Medulla oblongata (tissue), 1 donor: ENCODE data around the gene USP34.

ENCODE experiments used
- DNase-seq: peaks from one replicate; pipeline ENCODE4 v3.0.0-alpha.2; 2015; ENCODE audit errors: extremely low spot score

USP34 gene

GRCh38 chr2:61376211-61376610 is 94.7 kb downstream of the USP34 start:
- no peak for DNase-seq

GRCh38 chr2:61371027-61371426 is 99.9 kb downstream of the USP34 start:
- DNase-seq = no peak

- no peak for DNase-seq
Observed at GRCh38 chr2:61368687-61369665, 101.9 kb downstream of the USP34 start.

GRCh38 chr2:61367177-61367576 is 103.7 kb downstream of the USP34 start:
- DNase-seq = no peak

DNA sequence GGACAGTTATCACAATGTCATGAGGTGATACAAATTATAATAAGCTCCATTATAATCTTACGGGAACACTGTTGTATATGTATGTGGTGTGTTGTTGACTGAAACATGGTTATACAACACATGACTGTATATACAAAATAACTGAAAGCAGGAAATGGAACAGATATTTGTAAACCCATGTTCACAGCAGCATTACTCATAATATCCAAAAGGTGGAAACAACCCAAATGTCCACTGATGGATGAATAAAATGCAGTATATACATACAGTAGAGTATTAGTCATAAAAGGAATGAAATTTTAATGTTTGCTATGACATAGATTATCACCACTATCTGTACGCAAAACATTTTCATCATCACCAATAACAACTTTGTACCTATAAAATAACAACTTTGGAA is 107.3 kb downstream of the USP34 start:
- no peak for DNase-seq

GRCh38 chr2:61362873-61363272 is 108.0 kb downstream of the USP34 start:
- DNase-seq = no peak

GRCh38 chr2:61361068-61361467 is 109.8 kb downstream of the USP34 start:
- DNase-seq = no peak

DNA sequence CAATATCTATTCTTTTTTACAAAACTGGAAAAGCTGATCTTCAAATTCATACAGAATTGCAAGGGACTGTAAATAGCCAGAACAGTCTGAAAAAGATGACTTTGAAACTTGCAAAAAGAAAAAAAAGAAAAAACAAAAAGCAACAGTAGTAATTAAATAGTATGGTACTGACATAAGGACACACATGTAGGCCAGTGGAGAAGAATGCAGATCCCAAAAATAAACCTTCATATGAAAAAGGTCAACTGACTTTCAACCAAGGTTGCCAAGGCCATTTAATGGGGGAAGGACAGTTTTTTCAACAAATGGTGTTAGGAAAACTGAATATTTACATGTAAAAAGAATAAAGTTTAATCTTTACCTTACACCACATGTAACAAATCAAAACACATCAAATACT is 111.8 kb downstream of the USP34 start:
- no peak for DNase-seq

DNA sequence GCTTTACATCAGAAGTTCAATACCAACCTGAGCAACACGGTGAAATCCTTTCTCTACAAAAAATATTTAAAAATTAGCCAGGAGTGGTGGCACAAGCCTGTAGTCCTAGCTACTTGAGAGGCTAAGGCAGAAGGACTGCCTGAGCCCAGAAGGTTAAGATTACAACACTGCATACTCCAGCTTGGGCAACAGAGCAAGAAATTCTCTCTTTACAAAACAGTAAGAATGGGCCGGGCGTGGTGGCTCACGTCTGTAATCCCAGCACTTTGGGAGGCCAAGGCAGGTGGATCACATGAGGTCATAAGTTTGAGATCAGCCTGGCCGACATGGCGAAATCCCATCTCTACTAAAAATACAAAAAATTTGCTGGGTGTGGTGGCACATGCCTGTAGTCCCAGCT is 113.2 kb downstream of the USP34 start:
- no peak for DNase-seq

GRCh38 chr2:61356958-61357350 is 113.9 kb downstream of the USP34 start:
- DNase-seq = no peak

DNA sequence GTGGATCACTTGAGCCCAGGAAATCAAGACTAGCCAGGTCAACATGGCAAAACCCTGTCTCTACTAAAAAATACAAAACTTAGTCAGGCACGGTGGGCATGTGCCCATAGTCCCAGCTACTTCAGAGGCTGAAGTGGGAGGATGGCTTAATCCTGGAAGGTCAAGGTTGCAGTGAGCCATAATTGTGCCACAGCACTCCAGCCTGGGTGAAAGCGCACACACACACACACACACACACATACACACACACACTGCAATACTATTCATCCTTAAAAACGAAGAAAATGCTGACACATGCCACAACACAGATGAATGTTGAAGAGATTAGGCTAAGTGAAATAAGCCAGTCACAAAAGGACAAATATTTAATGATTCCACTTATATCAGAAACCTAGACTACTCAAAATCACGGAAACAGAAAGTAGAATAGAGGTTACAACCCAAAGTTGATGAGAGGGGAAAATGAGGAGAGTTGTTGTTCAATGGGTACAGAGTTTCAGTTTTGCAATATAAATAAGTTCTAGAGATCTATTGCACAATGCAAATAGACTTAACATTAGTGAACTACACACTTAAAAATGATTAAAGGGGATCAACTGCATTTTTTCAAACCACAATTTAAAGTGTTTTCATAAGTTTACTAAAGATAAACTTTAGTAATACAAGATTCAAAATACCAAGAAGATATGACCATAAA is 114.5 kb downstream of the USP34 start:
- no peak for DNase-seq

GRCh38 chr2:61354543-61355197 is 116.2 kb downstream of the USP34 start:
- DNase-seq = peak; percentile 8

DNA sequence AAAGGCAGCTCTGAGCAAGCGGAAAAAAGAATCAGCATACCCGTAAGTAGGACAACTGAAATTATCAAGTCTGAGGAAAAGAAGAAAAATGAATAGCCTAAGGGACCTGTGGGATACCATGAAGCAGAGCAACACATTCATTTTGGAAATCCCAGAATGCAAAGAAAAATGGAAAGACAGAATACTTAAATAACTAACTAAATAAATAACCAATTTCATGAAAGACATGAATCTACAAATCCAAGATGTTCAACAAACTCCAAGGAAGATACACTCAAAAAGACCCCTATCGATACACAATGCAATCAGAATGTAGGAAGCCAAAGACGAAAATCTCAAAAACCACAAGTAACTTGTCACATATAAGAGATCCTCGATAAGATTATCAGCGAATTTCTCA is 117.0 kb downstream of the USP34 start:
- DNase-seq = no peak

DNA sequence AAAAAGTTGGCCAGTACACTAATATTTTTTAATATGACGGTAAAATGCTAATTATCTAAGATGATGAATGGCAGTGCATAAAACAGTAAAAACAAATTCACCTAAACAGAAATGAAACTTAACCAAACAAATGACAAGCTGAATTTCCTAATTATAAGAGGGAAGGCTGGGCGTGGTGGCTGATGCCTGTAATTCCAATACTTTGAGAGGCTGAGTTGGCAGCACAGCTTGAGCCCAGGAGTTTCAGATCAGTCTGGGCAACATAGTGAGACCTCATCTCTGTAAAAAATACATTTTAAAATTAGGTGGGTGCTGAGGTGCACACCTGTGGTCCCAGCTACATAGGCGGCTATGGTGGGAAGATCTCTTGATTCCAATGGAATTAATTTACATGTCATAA is 120.1 kb downstream of the USP34 start:
- DNase-seq = no peak

DNA sequence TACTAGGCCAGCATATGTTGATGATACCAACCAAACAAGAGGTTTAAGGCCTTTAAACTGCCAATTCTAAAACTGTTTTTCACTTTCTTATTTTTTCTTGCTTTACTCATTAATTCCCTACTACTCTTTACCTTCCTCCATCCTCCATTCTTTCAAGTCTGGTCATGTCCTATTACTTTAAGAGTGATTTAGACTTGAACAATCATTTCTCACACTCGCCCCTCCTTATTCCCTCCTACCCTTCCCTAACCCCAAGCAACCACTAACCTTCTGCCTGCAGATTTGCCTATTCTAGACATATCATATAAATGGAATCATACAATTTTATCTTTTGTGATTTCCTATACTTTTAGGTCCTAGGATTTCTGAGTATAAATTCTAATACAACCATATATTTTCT is 127.7 kb downstream of the USP34 start:
- no peak for DNase-seq

- DNase-seq = no peak
Observed at GRCh38 chr2:61340242-61340641, 130.6 kb downstream of the USP34 start.

- no peak for DNase-seq
Observed at GRCh38 chr2:61338447-61338846, 132.4 kb downstream of the USP34 start.

- no peak for DNase-seq
Observed at GRCh38 chr2:61335187-61335586, 135.7 kb downstream of the USP34 start.

DNA sequence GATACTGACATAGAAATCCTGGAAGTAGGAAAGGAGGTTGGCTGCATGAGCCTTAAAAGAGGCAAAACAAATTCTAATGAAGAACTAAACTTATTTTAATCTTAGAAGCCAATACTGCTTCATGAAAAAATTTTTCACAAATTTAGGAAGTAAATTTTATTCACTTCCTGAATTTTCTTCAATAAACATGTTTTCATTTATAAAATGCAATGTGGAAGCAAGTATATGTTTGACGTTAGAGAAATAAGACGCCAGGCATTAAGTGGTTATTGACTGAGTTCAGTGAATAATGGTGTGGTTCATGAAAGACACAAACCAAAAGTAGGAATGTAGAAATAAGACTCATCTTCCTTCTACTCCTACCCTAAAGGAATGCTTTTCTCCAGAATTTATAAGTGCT is 136.4 kb downstream of the USP34 start:
- DNase-seq = no peak

GRCh38 chr2:61328707-61329251 is 142.1 kb downstream of the USP34 start:
- no peak for DNase-seq

GRCh38 chr2:61327173-61327572 is 143.7 kb downstream of the USP34 start:
- no peak for DNase-seq

GRCh38 chr2:61326423-61326822 is 144.5 kb downstream of the USP34 start:
- DNase-seq = no peak
